Esophagus muscularis mucosa (tissue), 4 donors: Measurements from ENCODE around the gene UCHL1. TPM values are rescaled to one million over a fixed set of nuclear protein-coding genes. Genes with fewer than 3 reads are reported as not detected.
"Not testable (repeated sequence)": the region's sequence is repeated elsewhere in the genome, so short reads cannot be mapped to it uniquely, and the experiment has no call there.

Experiments used
- DNase-seq: peaks from one replicate; pipeline ENCODE4 v3.0.0-alpha.2; 2017; ENCODE audit errors: extremely low spot score
- H3K27ac ChIP-seq, 4 donors: fragments of 200-600 bp; sonication (generic); replicated peaks in 1 of 4; 1 replicate in 3 of 4; 2 replicates in 1 of 4; pipeline ENCODE4 v1.5.1; 2016 to 2019; ENCODE audit warnings: mild to moderate bottlenecking in 1 of 4
- H3K27me3 ChIP-seq, 4 donors: fragments of 200-600 bp; sonication (generic); one replicate each; pipeline versions ENCODE4 v1.5.1 to v1.6.0; 2016 to 2019
- H3K36me3 ChIP-seq, 4 donors: fragments of 200-600 bp; sonication (generic); one replicate each; pipeline ENCODE4 v1.5.1; 2016 to 2019
- H3K4me1 ChIP-seq, 4 donors: fragments of 200-600 bp; sonication (generic); one replicate each; pipeline ENCODE4 v1.5.1; 2016 to 2019
- H3K4me3 ChIP-seq, 4 donors: fragments of 200-600 bp; sonication (generic); 1 replicate in 2 of 4; 2 replicates in 2 of 4; pipeline ENCODE4 v1.5.1; 2016 to 2019; ENCODE audit warnings: mild to moderate bottlenecking in 4 of 4, moderate library complexity in 1 of 4
- H3K9me3 ChIP-seq, 4 donors: fragments of 200-600 bp; sonication (generic); 1 replicate in 3 of 4; 2 replicates in 1 of 4; pipeline ENCODE4 v1.5.1; 2016 to 2019
- EP300 ChIP-seq: sonication (generic); formaldehyde crosslinking; IDR thresholded peaks from one replicate; pipeline ENCODE4 v1.6.1; 2017; ENCODE audit warnings: antibody characterized with exemption
- POLR2A ChIP-seq: fragments of 450-650 bp; IDR thresholded peaks from one replicate; pipeline ENCODE4 v1.6.1; 2017; ENCODE audit warnings: antibody characterized with exemption, moderate library complexity, mild to moderate bottlenecking, low read depth
- POLR2AphosphoS5 ChIP-seq, 2 donors: sonication (generic); formaldehyde crosslinking; IDR thresholded peaks; one replicate each; pipeline ENCODE4 v1.6.1; 2017; ENCODE audit warnings: antibody characterized with exemption in 2 of 2
- WGBS: methylation state at CpG from one replicate; pipeline ENCODE4 v1.1.5; 2018; 5-methylcytosine and 5-hydroxymethylcytosine counted together
- intact Hi-C: fragments of 100-400 bp; cut with DNase I; formaldehyde crosslinking; loops from one replicate; pipeline ENCODE4 v1.15.1; 2023
- small RNA-seq, 3 donors: library from RNA; depleted of rRNA; stranded (forward); fragments of <200 nt; gene quantifications; one replicate each; pipeline ENCODE3, GENCODE V24; 2016
- total RNA-seq, 4 donors: library from RNA; depleted of rRNA; stranded (reverse); fragments of >200 nt; gene quantifications; one replicate each; pipeline versions ENCODE4 v1.1.0 to v1.2.1, GENCODE V29; 2016
- TF ChIP-seq, protein P1 (sequence below), 3 experiments: fragments of 200-600 bp in 2 of 3; fragments of 450-650 bp in 1 of 3; sonication (generic) in 2 of 3; IDR thresholded peaks; one replicate each; pipeline ENCODE4 v1.5.1; 2017 to 2019; ENCODE audit warnings: antibody characterized with exemption in 3 of 3, mild to moderate bottlenecking in 2 of 3, moderate library complexity in 1 of 3

The UCHL1 gene
- total RNA-seq, 4 donors from 2014 or later = 30.3 to 120 (median 40.8) TPM

DNA sequence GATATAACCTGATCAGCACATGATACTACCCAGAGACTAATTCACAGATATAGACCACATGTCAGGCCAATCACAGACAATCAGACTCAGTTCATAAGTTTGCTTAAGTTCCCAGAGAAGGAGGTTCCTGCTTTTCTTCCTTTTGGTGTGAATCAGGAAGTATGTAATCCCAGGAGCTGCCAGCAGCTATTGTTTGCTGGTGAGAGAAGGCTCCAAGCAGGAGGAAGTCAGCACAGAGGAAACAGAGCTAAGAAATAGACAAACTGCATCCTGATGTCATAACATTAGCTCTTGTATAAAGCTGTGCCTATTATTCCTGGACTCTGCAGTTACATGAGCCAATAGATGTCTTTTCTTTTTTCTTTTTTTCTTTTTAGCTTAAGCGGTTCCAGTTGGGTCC lies 50.9 kb downstream of the UCHL1 start:
- DNase-seq = no peak
- Histone ChIP-seq H3K27me3 (no peaks in the 10 kb centered on the region), H3K4me3 (no peak overlapping the region), H3K4me1 (no peaks in the 10 kb centered on the region), H3K36me3 (no peaks in the 10 kb centered on the region), H3K27ac (no peak overlapping the region), H3K9me3 (no peaks in the 10 kb centered on the region)
- WGBS = 52% methylated on average over 1 of the region's 1 CpG
- TF ChIP-seq POLR2A (no peak), EP300 (no peak), POLR2AphosphoS5 (IDR thresholded peaks at IDR 0.05) (no peak)
- TF ChIP-seq, protein P1, sequence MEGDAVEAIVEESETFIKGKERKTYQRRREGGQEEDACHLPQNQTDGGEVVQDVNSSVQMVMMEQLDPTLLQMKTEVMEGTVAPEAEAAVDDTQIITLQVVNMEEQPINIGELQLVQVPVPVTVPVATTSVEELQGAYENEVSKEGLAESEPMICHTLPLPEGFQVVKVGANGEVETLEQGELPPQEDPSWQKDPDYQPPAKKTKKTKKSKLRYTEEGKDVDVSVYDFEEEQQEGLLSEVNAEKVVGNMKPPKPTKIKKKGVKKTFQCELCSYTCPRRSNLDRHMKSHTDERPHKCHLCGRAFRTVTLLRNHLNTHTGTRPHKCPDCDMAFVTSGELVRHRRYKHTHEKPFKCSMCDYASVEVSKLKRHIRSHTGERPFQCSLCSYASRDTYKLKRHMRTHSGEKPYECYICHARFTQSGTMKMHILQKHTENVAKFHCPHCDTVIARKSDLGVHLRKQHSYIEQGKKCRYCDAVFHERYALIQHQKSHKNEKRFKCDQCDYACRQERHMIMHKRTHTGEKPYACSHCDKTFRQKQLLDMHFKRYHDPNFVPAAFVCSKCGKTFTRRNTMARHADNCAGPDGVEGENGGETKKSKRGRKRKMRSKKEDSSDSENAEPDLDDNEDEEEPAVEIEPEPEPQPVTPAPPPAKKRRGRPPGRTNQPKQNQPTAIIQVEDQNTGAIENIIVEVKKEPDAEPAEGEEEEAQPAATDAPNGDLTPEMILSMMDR (IDR thresholded peaks at IDR 0.05) = no peak
- intact Hi-C loops = no loop called here

DNA sequence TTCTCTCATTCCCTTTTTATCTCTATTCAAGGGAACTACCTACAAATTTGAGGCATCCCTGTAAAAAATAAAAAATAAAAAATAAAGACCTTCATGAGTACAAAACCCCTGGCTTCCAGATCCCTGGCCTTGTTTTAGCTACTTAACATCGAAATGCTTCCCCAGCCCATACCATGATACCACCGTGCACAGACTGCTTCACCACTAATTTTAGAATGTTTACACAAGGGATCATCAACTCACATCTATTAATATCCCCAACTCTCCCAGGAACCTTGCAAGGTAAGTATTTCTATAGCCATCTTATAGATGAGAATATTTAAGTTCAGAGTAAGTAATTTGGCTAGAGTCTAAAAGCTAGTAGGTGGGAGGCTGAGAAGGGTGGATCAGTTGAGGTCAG lies 51.7 kb downstream of the UCHL1 start:
- WGBS = 63% methylated on average over 2 of the region's 2 CpGs
- DNase-seq = no peak
- intact Hi-C loops = no loop called here
- no peak overlapping the region for H3K27ac ChIP-seq
- no peak for TF ChIP-seq POLR2AphosphoS5 (IDR thresholded peaks at IDR 0.05)
- TF ChIP-seq, protein P1 (IDR thresholded peaks at IDR 0.05) = no peak
- TF ChIP-seq EP300 = no peak
- TF ChIP-seq POLR2A = no peak
- H3K36me3 ChIP-seq = no peaks in the 10 kb centered on the region
- no peaks in the 10 kb centered on the region for H3K27me3 ChIP-seq
- H3K4me1 ChIP-seq = no peaks in the 10 kb centered on the region
- H3K4me3 ChIP-seq = no peak overlapping the region
- no peaks in the 10 kb centered on the region for H3K9me3 ChIP-seq

DNA sequence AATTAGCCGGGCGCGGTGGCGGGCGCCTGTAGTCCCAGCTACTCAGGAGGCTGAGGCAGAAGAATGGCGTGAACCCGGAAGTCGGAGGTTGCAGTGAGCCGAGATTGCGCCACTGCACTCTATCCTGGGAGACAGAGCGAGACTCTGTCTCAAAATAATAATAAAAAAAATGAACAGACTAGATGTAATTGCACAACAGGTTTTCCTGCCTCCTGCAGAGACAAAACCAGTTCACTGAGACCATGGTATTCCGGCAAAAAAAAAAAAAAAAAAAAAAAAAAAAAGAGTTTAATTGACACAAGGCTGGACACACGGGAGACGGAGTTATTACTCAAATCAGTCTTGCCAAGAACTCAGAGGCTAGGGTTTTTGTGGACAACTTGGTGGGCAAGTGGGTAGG lies 58.7 kb downstream of the UCHL1 start:
- intact Hi-C loops = not testable (repeated sequence)
- WGBS = 94% methylated on average over 14 of the region's 14 CpGs

DNA sequence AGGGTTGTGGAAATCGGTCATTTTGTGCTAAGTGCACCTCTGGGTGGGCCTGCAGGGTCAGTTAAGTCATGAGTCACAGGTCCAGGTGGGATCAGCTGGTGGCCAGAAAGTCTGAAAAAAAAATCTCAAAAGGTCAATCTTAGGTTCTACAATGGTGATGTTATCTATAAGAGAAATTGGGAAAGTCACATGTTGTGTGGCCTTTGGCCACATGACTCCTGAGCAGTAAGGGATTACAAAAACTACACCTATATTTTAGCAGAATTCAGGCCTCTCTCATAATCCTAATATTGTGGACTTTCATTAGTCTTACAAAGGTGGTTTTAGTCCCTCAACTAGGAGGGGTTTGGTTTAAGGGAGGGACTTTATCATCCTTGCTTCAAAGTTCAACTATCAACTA lies 59.1 kb downstream of the UCHL1 start:
- no peak overlapping the region for H3K27ac ChIP-seq
- H3K9me3 ChIP-seq = no peaks in the 10 kb centered on the region
- TF ChIP-seq, protein P1 (IDR thresholded peaks at IDR 0.05) = no peak
- TF ChIP-seq POLR2A (no peak), EP300 (no peak), POLR2AphosphoS5 (IDR thresholded peaks at IDR 0.05) (no peak)
- peaks cover 0 to 6% (median 0%) of the 10 kb centered on the region in 4 donors for H3K4me1 ChIP-seq
- 100% methylated on average over 1 of the region's 1 CpG for WGBS
- no peaks in the 10 kb centered on the region for H3K36me3 ChIP-seq
- H3K27me3 ChIP-seq = no peaks in the 10 kb centered on the region
- H3K4me3 ChIP-seq = no peak overlapping the region
- intact Hi-C loops = no loop called here
- no peak for DNase-seq

More for the DNA sequence above, 58.7 kb downstream of the UCHL1 start:
- H3K9me3 ChIP-seq, H3K4me1 ChIP-seq, DNase-seq, H3K4me3 ChIP-seq, H3K27ac ChIP-seq, H3K36me3 ChIP-seq, H3K27me3 ChIP-seq: not testable (repeated sequence)

Small RNA genes lying within 50 kb of the gene (small RNA-seq; reads per million reads assigned to genes)
- 0 reads per million in 3 donors for gene RF00019

Other genes starting within 250 kb of the UCHL1 start
- gene APBB2, start 42.4 kb upstream of the UCHL1 start, total RNA-seq = 10 to 100 TPM; 51.7 to 75.9 (median 71.1) TPM